ENCODE results near the gene LTB4R. TPM values are rescaled to one million over a fixed set of nuclear protein-coding genes. Genes with fewer than 3 reads are reported as not detected.
A peak's percentile ranks its signal among the peaks of the same experiment; 100 is the strongest.

The LTB4R gene
- total and polyA plus RNA-seq, 9 of the 15 experiments (the other 6 are each of a cell fraction or from before 2014, with no cell fraction given), result 0.38 to 10.5 (median 2.8) TPM

DNA sequence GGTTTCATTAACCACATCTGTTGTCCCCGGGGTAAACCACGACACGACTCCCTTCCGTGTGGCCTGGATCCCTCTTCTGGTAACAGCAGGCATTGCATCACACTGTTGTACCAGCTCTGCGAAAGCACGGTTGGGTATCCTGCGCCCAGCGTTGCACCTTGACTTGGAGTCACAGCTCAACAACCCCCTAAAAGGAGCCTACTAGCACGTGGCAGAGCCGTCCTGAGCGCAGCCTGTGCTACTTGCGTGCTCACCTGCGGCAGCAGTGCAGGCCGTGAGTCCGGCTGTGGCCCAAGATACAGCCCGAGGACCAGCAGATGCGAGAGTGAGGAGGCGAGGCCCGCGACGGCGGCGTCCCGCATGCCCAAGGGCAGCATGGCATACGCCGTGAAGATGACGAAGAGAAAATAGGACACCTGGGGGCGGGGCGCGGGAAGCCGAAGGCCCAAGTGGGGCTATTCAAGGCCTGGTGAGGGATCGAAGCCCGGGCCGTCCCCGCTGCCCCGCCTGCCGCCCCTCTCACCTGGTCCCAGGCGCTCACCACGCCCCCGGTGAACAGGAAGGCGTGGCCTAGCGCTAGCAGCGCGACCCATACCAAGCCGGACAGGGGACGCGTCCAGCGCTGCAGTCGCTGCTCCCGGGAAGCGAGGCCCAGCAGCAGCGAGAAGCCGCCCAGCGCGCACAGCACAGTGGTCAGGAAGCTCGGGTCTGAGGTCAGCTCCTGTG, 21.1 kb downstream of the LTB4R start (continued):
- TF ChIP-seq, protein P1, sequence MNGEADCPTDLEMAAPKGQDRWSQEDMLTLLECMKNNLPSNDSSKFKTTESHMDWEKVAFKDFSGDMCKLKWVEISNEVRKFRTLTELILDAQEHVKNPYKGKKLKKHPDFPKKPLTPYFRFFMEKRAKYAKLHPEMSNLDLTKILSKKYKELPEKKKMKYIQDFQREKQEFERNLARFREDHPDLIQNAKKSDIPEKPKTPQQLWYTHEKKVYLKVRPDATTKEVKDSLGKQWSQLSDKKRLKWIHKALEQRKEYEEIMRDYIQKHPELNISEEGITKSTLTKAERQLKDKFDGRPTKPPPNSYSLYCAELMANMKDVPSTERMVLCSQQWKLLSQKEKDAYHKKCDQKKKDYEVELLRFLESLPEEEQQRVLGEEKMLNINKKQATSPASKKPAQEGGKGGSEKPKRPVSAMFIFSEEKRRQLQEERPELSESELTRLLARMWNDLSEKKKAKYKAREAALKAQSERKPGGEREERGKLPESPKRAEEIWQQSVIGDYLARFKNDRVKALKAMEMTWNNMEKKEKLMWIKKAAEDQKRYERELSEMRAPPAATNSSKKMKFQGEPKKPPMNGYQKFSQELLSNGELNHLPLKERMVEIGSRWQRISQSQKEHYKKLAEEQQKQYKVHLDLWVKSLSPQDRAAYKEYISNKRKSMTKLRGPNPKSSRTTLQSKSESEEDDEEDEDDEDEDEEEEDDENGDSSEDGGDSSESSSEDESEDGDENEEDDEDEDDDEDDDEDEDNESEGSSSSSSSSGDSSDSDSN (IDR thresholded peaks at IDR 0.05; ENCODE audit: borderline replicate concordance in 1 of 2, low read depth in 2 of 2, low read length in 2 of 2), result no peak
- no peak for TF ChIP-seq PRPF4 (IDR thresholded peaks at IDR 0.05; ENCODE audit: insufficient read depth, low read depth, low read length, poor library complexity, severe bottlenecking)
- TF ChIP-seq SMC3 (conservative IDR thresholded peaks at IDR 0.05; ENCODE audit: insufficient read depth, low read depth, low read length), result peak; percentile 61; the same call in 1 of the 2 replicates
- TF ChIP-seq, protein P2, sequence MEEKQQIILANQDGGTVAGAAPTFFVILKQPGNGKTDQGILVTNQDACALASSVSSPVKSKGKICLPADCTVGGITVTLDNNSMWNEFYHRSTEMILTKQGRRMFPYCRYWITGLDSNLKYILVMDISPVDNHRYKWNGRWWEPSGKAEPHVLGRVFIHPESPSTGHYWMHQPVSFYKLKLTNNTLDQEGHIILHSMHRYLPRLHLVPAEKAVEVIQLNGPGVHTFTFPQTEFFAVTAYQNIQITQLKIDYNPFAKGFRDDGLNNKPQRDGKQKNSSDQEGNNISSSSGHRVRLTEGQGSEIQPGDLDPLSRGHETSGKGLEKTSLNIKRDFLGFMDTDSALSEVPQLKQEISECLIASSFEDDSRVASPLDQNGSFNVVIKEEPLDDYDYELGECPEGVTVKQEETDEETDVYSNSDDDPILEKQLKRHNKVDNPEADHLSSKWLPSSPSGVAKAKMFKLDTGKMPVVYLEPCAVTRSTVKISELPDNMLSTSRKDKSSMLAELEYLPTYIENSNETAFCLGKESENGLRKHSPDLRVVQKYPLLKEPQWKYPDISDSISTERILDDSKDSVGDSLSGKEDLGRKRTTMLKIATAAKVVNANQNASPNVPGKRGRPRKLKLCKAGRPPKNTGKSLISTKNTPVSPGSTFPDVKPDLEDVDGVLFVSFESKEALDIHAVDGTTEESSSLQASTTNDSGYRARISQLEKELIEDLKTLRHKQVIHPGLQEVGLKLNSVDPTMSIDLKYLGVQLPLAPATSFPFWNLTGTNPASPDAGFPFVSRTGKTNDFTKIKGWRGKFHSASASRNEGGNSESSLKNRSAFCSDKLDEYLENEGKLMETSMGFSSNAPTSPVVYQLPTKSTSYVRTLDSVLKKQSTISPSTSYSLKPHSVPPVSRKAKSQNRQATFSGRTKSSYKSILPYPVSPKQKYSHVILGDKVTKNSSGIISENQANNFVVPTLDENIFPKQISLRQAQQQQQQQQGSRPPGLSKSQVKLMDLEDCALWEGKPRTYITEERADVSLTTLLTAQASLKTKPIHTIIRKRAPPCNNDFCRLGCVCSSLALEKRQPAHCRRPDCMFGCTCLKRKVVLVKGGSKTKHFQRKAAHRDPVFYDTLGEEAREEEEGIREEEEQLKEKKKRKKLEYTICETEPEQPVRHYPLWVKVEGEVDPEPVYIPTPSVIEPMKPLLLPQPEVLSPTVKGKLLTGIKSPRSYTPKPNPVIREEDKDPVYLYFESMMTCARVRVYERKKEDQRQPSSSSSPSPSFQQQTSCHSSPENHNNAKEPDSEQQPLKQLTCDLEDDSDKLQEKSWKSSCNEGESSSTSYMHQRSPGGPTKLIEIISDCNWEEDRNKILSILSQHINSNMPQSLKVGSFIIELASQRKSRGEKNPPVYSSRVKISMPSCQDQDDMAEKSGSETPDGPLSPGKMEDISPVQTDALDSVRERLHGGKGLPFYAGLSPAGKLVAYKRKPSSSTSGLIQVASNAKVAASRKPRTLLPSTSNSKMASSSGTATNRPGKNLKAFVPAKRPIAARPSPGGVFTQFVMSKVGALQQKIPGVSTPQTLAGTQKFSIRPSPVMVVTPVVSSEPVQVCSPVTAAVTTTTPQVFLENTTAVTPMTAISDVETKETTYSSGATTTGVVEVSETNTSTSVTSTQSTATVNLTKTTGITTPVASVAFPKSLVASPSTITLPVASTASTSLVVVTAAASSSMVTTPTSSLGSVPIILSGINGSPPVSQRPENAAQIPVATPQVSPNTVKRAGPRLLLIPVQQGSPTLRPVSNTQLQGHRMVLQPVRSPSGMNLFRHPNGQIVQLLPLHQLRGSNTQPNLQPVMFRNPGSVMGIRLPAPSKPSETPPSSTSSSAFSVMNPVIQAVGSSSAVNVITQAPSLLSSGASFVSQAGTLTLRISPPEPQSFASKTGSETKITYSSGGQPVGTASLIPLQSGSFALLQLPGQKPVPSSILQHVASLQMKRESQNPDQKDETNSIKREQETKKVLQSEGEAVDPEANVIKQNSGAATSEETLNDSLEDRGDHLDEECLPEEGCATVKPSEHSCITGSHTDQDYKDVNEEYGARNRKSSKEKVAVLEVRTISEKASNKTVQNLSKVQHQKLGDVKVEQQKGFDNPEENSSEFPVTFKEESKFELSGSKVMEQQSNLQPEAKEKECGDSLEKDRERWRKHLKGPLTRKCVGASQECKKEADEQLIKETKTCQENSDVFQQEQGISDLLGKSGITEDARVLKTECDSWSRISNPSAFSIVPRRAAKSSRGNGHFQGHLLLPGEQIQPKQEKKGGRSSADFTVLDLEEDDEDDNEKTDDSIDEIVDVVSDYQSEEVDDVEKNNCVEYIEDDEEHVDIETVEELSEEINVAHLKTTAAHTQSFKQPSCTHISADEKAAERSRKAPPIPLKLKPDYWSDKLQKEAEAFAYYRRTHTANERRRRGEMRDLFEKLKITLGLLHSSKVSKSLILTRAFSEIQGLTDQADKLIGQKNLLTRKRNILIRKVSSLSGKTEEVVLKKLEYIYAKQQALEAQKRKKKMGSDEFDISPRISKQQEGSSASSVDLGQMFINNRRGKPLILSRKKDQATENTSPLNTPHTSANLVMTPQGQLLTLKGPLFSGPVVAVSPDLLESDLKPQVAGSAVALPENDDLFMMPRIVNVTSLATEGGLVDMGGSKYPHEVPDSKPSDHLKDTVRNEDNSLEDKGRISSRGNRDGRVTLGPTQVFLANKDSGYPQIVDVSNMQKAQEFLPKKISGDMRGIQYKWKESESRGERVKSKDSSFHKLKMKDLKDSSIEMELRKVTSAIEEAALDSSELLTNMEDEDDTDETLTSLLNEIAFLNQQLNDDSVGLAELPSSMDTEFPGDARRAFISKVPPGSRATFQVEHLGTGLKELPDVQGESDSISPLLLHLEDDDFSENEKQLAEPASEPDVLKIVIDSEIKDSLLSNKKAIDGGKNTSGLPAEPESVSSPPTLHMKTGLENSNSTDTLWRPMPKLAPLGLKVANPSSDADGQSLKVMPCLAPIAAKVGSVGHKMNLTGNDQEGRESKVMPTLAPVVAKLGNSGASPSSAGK (IDR thresholded peaks at IDR 0.05), result peak; percentile 82
- TF ChIP-seq, protein P3, sequence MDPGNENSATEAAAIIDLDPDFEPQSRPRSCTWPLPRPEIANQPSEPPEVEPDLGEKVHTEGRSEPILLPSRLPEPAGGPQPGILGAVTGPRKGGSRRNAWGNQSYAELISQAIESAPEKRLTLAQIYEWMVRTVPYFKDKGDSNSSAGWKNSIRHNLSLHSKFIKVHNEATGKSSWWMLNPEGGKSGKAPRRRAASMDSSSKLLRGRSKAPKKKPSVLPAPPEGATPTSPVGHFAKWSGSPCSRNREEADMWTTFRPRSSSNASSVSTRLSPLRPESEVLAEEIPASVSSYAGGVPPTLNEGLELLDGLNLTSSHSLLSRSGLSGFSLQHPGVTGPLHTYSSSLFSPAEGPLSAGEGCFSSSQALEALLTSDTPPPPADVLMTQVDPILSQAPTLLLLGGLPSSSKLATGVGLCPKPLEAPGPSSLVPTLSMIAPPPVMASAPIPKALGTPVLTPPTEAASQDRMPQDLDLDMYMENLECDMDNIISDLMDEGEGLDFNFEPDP (CRISPR knock-in tag; IDR thresholded peaks at IDR 0.05), result no peak
- TF ChIP-seq ASH1L (IDR thresholded peaks at IDR 0.05; ENCODE audit: borderline replicate concordance, low read depth, partially characterized antibody), result no peak
- no peak for TF ChIP-seq ZC3H8 (IDR thresholded peaks at IDR 0.05)
- no peak for TF ChIP-seq ZNF23 (CRISPR knock-in tag; IDR thresholded peaks at IDR 0.05)

All from K562 (cell line).